HUES6 (cell line): Measurements from ENCODE around the gene FNDC3B.

Experiments
- H3K27ac ChIP-seq: 2 replicates; pipeline ENCODE4 v1.7.0; 2013; ENCODE audit warnings: low read depth, mild to moderate bottlenecking, low read length, inconsistent platforms
- H3K27me3 ChIP-seq: 2 replicates; pipeline ENCODE4 v1.6.1; 2013; ENCODE audit warnings: low read length; ENCODE audit not compliant: control insufficient read depth, insufficient read depth
- H3K36me3 ChIP-seq: 2 replicates; pipeline ENCODE4 v1.6.1; 2013; ENCODE audit warnings: low read length; ENCODE audit not compliant: control insufficient read depth, insufficient read depth
- H3K4me1 ChIP-seq: 2 replicates; pipeline ENCODE4 v1.6.1; 2013; ENCODE audit warnings: low read length; ENCODE audit not compliant: control insufficient read depth, insufficient read depth
- H3K4me3 ChIP-seq: 2 replicates; pipeline ENCODE4 v1.5.1; 2013; ENCODE audit warnings: low read depth, low read length
- H3K9ac ChIP-seq: one replicate; pipeline ENCODE4 v1.6.1; 2013; ENCODE audit warnings: mild to moderate bottlenecking, low read length
- H3K9me3 ChIP-seq: 2 replicates; pipeline ENCODE4 v1.6.1; 2013; ENCODE audit warnings: low read depth, low read length; ENCODE audit not compliant: control insufficient read depth, insufficient read depth

FNDC3B gene

DNA sequence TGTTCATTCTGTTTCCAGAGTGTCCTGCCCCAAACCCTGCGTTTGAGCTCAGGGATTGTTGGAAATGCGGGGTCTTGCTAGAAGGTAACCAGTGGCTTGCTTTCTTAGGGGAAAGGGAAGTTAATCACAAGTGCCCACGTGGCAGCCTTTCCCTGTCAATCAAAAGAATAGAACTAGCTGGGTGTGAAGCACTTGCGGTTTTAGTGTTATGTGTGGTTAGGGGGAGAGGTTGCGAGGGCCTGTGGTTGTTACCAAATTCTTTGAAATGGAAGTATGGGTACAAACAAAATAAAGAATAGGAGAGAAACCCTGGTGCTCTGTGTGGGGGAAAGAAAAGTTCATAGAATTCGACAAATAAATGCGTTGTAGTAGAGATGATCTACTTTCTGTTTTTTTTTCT is 67.6 kb downstream of the FNDC3B start:
- Histone ChIP-seq H3K9ac (no peak overlapping the region), H3K36me3 (no peaks in the 10 kb centered on the region), H3K27me3 (no peaks in the 10 kb centered on the region), H3K4me1 (peaks cover 46% of the 10 kb centered on the region), H3K4me3 (no peak overlapping the region), H3K27ac (no peak overlapping the region), H3K9me3 (no peaks in the 10 kb centered on the region)

DNA sequence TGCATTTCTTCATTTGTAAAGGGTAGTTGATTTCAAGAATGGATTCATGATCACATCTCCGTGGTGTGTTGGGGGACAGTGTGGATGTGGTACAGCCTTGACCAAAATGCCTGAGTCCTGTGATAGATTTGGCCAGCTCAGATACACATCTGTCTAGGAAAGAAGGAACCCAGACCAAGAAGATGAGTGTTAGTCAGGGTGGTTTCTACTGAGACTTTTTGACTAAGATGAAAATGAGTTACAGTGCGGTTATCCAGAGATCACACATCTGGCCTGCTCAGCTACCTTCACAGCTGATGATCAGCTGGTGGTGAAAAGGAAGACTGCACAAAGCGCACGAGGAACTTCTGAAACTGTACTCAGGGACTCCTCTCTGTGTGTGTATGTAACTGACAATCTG is 68.0 kb downstream of the FNDC3B start:
- Histone ChIP-seq H3K27me3 (no peaks in the 10 kb centered on the region), H3K36me3 (0 out of 2 replicates have a peak, but pooled peaks cover 2% of the 10 kb centered on the region), H3K9me3 (no peaks in the 10 kb centered on the region), H3K4me3 (no peak overlapping the region), H3K27ac (no peak overlapping the region), H3K4me1 (peaks cover 48% of the 10 kb centered on the region), H3K9ac (no peak overlapping the region)

DNA sequence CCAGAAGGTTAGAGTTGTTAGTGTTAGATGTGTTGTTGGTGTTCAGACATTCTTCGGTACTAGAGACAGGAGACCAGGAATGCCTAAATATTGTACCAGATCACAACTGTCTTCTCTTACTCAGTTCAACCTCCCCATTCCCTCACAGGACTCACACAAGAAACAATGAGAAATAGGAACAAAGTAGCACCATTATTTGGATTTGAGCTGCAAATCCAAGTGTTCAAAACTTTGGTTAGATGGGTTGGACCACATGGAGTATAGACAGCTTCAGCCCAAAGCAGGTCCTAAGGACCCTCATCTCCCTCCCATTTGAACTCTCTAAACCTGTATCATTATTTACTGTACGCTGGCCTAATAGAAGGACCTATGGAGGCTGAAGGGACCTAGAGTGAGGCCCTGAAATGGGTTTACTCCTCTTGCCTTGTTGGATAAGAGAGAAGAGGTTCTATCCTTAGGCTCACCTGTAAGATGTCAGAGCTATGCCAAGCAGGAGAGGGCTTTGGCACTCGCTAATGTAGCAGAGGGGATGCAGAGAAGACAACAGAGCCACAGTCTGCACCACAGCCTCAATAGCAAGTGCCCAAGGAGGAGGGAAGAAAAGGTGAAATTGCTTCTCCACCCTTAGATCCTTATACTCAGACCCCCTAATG is 70.9 kb downstream of the FNDC3B start:
- Histone ChIP-seq H3K36me3 (peaks cover 21% of the 10 kb centered on the region), H3K4me3 (no peak overlapping the region), H3K9me3 (no peaks in the 10 kb centered on the region), H3K27ac (no peak overlapping the region), H3K4me1 (peaks cover 26% of the 10 kb centered on the region), H3K9ac (no peak overlapping the region), H3K27me3 (no peaks in the 10 kb centered on the region)

- Histone ChIP-seq H3K36me3 (peaks cover 30% of the 10 kb centered on the region), H3K9ac (no peak overlapping the region), H3K27ac (no peak overlapping the region), H3K4me1 (peaks cover 20% of the 10 kb centered on the region), H3K4me3 (no peak overlapping the region), H3K9me3 (no peaks in the 10 kb centered on the region), H3K27me3 (no peaks in the 10 kb centered on the region)
Observed at GRCh38 chr3:172111163-172111562, 71.8 kb downstream of the FNDC3B start.

- no peak overlapping the region for H3K9ac ChIP-seq
- peak overlapping the region; percentile 22; the same call in 1 of the 2 replicates for H3K27ac ChIP-seq
- H3K4me1 ChIP-seq: peaks cover 10% of the 10 kb centered on the region
- no peak overlapping the region for H3K4me3 ChIP-seq
- no peaks in the 10 kb centered on the region for H3K27me3 ChIP-seq
- H3K36me3 ChIP-seq: peaks cover 40% of the 10 kb centered on the region
- no peaks in the 10 kb centered on the region for H3K9me3 ChIP-seq
Observed at GRCh38 chr3:172112078-172112733, 72.8 kb downstream of the FNDC3B start.

DNA sequence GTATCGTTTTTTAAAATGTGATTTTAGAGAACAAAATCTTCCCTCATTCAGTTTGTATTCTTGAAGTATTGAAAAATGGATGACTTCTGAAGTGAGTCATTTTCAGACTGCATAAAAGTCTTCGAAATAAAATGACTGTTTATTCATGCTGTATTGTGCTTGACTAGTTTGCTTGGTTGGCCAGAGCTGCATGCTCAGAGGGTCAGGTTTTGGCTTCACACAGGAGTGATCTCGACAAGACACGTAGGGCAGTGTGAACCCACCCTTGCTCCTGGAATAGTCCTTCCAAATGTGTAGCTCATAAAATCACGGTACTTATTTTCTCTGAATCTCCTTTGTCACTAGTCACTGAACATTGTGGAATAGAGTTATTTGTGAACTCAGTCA is 73.3 kb downstream of the FNDC3B start:
- Histone ChIP-seq H3K9me3 (no peaks in the 10 kb centered on the region), H3K9ac (no peak overlapping the region), H3K4me3 (no peak overlapping the region), H3K36me3 (peaks cover 45% of the 10 kb centered on the region), H3K27me3 (no peaks in the 10 kb centered on the region), H3K27ac (peak overlapping the region; percentile 22; the same call in 1 of the 2 replicates), H3K4me1 (peaks cover 9% of the 10 kb centered on the region; the same call in 1 of the 2 replicates)

- Histone ChIP-seq H3K9ac (no peak overlapping the region), H3K4me3 (no peak overlapping the region), H3K9me3 (no peaks in the 10 kb centered on the region), H3K27me3 (no peaks in the 10 kb centered on the region), H3K36me3 (peaks cover 55% of the 10 kb centered on the region), H3K27ac (no peak overlapping the region), H3K4me1 (peaks cover 9% of the 10 kb centered on the region; the same call in 1 of the 2 replicates)
Observed at GRCh38 chr3:172113710-172114109, 74.3 kb downstream of the FNDC3B start.

DNA sequence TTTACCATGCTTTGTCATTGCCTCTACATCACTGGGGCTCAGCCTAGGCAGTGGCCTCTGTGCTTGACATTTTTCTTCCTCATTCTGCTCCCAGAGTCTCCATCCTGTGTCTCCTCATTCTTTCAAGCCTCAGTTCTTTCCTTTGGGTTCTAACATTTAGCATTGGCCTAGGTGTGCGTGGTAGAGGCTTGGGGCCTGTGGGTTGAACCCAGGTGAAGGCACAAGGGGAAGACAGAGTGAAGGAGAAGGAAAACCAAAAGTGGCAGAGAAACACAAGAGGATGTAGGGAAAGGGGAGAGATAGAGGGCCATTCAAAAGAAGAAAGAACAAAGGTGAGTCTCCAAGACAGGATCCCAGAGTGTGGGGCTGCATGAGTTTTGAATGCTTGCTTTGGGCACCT is 75.7 kb downstream of the FNDC3B start:
- Histone ChIP-seq H3K4me3 (no peak overlapping the region), H3K4me1 (peaks cover 13% of the 10 kb centered on the region), H3K27me3 (no peaks in the 10 kb centered on the region), H3K9ac (no peak overlapping the region), H3K27ac (no peak overlapping the region), H3K9me3 (no peaks in the 10 kb centered on the region), H3K36me3 (peaks cover 65% of the 10 kb centered on the region)

GRCh38 chr3:172115787-172116186 is 76.4 kb downstream of the FNDC3B start:
- no peak overlapping the region for H3K4me3 ChIP-seq
- no peaks in the 10 kb centered on the region for H3K9me3 ChIP-seq
- no peak overlapping the region for H3K27ac ChIP-seq
- no peaks in the 10 kb centered on the region for H3K27me3 ChIP-seq
- peaks cover 67% of the 10 kb centered on the region for H3K36me3 ChIP-seq
- H3K4me1 ChIP-seq: peaks cover 13% of the 10 kb centered on the region
- no peak overlapping the region for H3K9ac ChIP-seq

GRCh38 chr3:172118019-172118418 is 78.6 kb downstream of the FNDC3B start:
- H3K9me3 ChIP-seq: no peaks in the 10 kb centered on the region
- H3K36me3 ChIP-seq: peaks cover 84% of the 10 kb centered on the region
- H3K9ac ChIP-seq: no peak overlapping the region
- peaks cover 4% of the 10 kb centered on the region; the same call in 1 of the 2 replicates for H3K4me1 ChIP-seq
- no peak overlapping the region for H3K27ac ChIP-seq
- H3K27me3 ChIP-seq: no peaks in the 10 kb centered on the region
- no peak overlapping the region for H3K4me3 ChIP-seq

- no peaks in the 10 kb centered on the region for H3K27me3 ChIP-seq
- H3K9ac ChIP-seq: no peak overlapping the region
- no peak overlapping the region for H3K4me3 ChIP-seq
- no peaks in the 10 kb centered on the region for H3K9me3 ChIP-seq
- peaks cover 8% of the 10 kb centered on the region for H3K4me1 ChIP-seq
- H3K36me3 ChIP-seq: peaks cover 82% of the 10 kb centered on the region
- H3K27ac ChIP-seq: no peak overlapping the region
Observed at GRCh38 chr3:172119266-172119969, 80.0 kb downstream of the FNDC3B start.
